Measurements from ENCODE around the gene N4BP2L2.

Gene N4BP2L2

GRCh38 chr13:32426191-32426989 lies 112.2 kb downstream of the N4BP2L2 start:
- peak; percentile 39 for DNase-seq (ENCODE audit: low spot score)

- DNase-seq (ENCODE audit: low spot score), result no peak
These were observed 113.4 kb downstream of the N4BP2L2 start for GRCh38 chr13:32425158-32425557.

GRCh38 chr13:32423592-32423991 lies 115.0 kb downstream of the N4BP2L2 start:
- no peak for DNase-seq (ENCODE audit: low spot score)

GRCh38 chr13:32419862-32420261 lies 118.7 kb downstream of the N4BP2L2 start:
- no peak for DNase-seq (ENCODE audit: low spot score)

- DNase-seq (ENCODE audit: low spot score), result no peak
These were observed 120.6 kb downstream of the N4BP2L2 start for GRCh38 chr13:32417995-32418394.

- no peak for DNase-seq (ENCODE audit: low spot score)
These were observed 123.6 kb downstream of the N4BP2L2 start for GRCh38 chr13:32415019-32415418.

GRCh38 chr13:32414580-32414979 lies 124.0 kb downstream of the N4BP2L2 start:
- no peak for DNase-seq (ENCODE audit: low spot score)

- DNase-seq (ENCODE audit: low spot score), result no peak
These were observed 125.3 kb downstream of the N4BP2L2 start for GRCh38 chr13:32413284-32413683.

- peak; percentile 26 for DNase-seq (ENCODE audit: low spot score)
These were observed 128.8 kb downstream of the N4BP2L2 start for GRCh38 chr13:32409561-32410421.

- DNase-seq (ENCODE audit: low spot score), result no peak
These were observed 129.6 kb downstream of the N4BP2L2 start for GRCh38 chr13:32409001-32409313.

- DNase-seq (ENCODE audit: low spot score), result no peak
These were observed 130.1 kb downstream of the N4BP2L2 start for GRCh38 chr13:32408296-32409000.

GRCh38 chr13:32407854-32408253 lies 130.7 kb downstream of the N4BP2L2 start:
- DNase-seq (ENCODE audit: low spot score), result no peak

GRCh38 chr13:32403108-32403507 lies 135.5 kb downstream of the N4BP2L2 start:
- DNase-seq (ENCODE audit: low spot score), result no peak

GRCh38 chr13:32391101-32391619 lies 147.4 kb downstream of the N4BP2L2 start:
- DNase-seq (ENCODE audit: low spot score), result no peak

GRCh38 chr13:32390484-32390883 lies 148.1 kb downstream of the N4BP2L2 start:
- DNase-seq (ENCODE audit: low spot score), result no peak

GRCh38 chr13:32390048-32390447 lies 148.5 kb downstream of the N4BP2L2 start:
- DNase-seq (ENCODE audit: low spot score), result no peak

GRCh38 chr13:32385410-32385809 lies 153.2 kb downstream of the N4BP2L2 start:
- DNase-seq (ENCODE audit: low spot score), result no peak

GRCh38 chr13:32384702-32385101 lies 153.9 kb downstream of the N4BP2L2 start:
- no peak for DNase-seq (ENCODE audit: low spot score)

GRCh38 chr13:32383836-32384618 lies 154.6 kb downstream of the N4BP2L2 start:
- no peak for DNase-seq (ENCODE audit: low spot score)

Measured in putamen (tissue), 1 donor.